Parathyroid adenoma (tissue), 2 donors: ENCODE data around the gene UBAC1.

Source experiments
- H2AFZ ChIP-seq: fragments of 300-600 bp; sonication (generic); one replicate; pipeline ENCODE4 v1.7.0; 2017; ENCODE audit warnings: antibody characterized with exemption, mild to moderate bottlenecking
- H3K27ac ChIP-seq: fragments of 300-600 bp; sonication (generic); one replicate; pipeline ENCODE4 v1.7.0; 2017
- H3K27me3 ChIP-seq: fragments of 300-600 bp; sonication (generic); one replicate; pipeline ENCODE4 v1.7.0; 2017; ENCODE audit warnings: low read length; ENCODE audit not compliant: control insufficient read depth, insufficient read depth
- H3K36me3 ChIP-seq: fragments of 300-600 bp; sonication (generic); one replicate; pipeline ENCODE4 v1.7.0; 2017; ENCODE audit warnings: low read length; ENCODE audit not compliant: control insufficient read depth, insufficient read depth
- H3K4me1 ChIP-seq: fragments of 300-600 bp; sonication (generic); one replicate; pipeline ENCODE4 v1.7.0; 2017; ENCODE audit warnings: control low read depth
- H3K4me2 ChIP-seq: fragments of 300-600 bp; sonication (generic); one replicate; pipeline ENCODE4 v1.7.0; 2017; ENCODE audit warnings: low read length
- H3K4me3 ChIP-seq: fragments of 300-600 bp; sonication (generic); one replicate; pipeline ENCODE4 v1.7.0; 2017; ENCODE audit warnings: low read depth, low read length
- H3K79me2 ChIP-seq: fragments of 300-600 bp; sonication (generic); one replicate; pipeline ENCODE4 v1.7.0; 2017; ENCODE audit warnings: control low read depth
- H3K9ac ChIP-seq: fragments of 300-600 bp; sonication (generic); one replicate; pipeline ENCODE4 v1.7.0; 2017; ENCODE audit warnings: mild to moderate bottlenecking
- H3K9me3 ChIP-seq: fragments of 300-600 bp; sonication (generic); one replicate; pipeline ENCODE4 v1.7.0; 2017; ENCODE audit warnings: low read length; ENCODE audit not compliant: control insufficient read depth
- TF ChIP-seq, protein P1 (sequence below): fragments of 300-600 bp; sonication (generic); IDR thresholded peaks from one replicate; pipeline ENCODE4 v1.7.0; 2017; ENCODE audit warnings: antibody characterized with exemption, mild to moderate bottlenecking
- donor health status: primary hyperparathyroidism.

Gene UBAC1

DNA sequence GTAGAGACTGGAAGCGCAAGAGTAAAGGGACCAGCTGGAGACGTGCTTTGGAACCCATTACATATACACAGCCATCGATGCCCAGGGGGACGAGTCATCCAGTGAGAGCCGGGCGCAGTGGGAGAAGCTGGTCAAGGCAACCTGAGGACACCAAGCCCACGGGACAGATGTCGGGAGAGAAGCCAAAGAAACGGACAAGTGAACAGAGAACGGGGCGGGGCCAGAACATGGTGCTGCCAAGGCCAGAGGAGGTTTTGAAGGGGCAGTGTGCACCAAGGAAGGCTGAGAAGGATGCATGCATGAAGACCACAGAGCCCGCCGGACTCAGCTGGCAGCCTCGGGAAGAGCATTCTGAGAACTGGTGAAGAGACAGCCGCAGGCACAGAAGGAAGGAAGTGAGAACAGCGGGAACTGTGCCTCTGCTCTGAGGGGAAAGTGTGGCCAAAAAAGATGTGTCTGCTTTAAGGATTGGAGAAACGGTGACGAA lies 74.1 kb downstream of the UBAC1 start:
- Histone ChIP-seq H3K4me2 (no peak overlapping the region), H3K36me3 (no peaks in the 10 kb centered on the region), H3K79me2 (peaks cover 36% of the 10 kb centered on the region), H3K27ac (no peak overlapping the region), H3K27me3 (no peaks in the 10 kb centered on the region), H3K4me3 (no peak overlapping the region), H2AFZ (no peak overlapping the region), H3K9ac (no peak overlapping the region), H3K4me1 (no peaks in the 10 kb centered on the region), H3K9me3 (no peaks in the 10 kb centered on the region)
- TF ChIP-seq, protein P1, sequence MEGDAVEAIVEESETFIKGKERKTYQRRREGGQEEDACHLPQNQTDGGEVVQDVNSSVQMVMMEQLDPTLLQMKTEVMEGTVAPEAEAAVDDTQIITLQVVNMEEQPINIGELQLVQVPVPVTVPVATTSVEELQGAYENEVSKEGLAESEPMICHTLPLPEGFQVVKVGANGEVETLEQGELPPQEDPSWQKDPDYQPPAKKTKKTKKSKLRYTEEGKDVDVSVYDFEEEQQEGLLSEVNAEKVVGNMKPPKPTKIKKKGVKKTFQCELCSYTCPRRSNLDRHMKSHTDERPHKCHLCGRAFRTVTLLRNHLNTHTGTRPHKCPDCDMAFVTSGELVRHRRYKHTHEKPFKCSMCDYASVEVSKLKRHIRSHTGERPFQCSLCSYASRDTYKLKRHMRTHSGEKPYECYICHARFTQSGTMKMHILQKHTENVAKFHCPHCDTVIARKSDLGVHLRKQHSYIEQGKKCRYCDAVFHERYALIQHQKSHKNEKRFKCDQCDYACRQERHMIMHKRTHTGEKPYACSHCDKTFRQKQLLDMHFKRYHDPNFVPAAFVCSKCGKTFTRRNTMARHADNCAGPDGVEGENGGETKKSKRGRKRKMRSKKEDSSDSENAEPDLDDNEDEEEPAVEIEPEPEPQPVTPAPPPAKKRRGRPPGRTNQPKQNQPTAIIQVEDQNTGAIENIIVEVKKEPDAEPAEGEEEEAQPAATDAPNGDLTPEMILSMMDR = no peak

DNA sequence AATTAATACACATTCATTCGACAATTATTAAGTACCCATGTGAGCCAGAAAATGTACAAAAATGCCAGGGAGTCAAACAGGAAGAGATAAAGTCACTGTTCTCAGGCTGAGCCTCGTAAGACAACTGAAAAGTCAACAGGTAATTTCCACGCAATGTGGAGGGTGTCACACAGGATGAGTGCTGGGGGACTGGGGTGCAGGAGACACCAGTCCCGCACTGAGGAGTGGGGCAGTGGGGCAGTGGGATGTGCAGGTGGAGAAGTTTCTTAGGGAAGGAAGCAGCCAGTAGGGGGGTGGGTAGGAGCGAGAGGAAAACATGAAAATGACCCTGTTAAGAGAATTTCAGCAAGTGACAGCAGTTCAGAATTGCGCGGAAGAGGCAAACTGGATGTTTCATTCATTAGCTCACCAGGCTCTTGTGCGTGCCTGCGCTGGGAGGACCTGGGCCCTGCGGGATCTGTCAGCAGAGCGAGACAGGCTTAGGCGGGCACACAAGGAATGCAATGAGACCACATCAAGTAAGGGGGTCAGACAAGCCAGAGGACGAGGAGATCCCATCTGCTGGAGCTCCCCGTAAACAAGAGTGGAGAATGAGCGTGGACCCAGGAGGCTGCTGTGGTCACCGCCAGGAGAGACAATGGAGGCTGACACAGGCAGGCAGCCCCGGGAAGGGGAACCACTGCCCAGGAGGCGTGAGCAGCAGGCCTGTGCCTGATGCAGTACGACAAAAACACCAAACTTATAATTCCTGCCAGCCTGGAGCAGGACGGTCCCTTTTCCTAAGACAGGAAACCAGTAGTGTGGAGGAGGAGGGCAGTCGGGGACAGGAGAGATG lies 74.8 kb downstream of the UBAC1 start:
- no peak overlapping the region for H3K9ac ChIP-seq
- H3K36me3 ChIP-seq = no peaks in the 10 kb centered on the region
- H2AFZ ChIP-seq = no peak overlapping the region
- no peak overlapping the region for H3K4me2 ChIP-seq
- H3K9me3 ChIP-seq = no peaks in the 10 kb centered on the region
- no peaks in the 10 kb centered on the region for H3K27me3 ChIP-seq
- TF ChIP-seq, protein P1 = no peak
- no peak overlapping the region for H3K4me3 ChIP-seq
- H3K79me2 ChIP-seq = peaks cover 32% of the 10 kb centered on the region
- no peak overlapping the region for H3K27ac ChIP-seq
- H3K4me1 ChIP-seq = no peaks in the 10 kb centered on the region

DNA sequence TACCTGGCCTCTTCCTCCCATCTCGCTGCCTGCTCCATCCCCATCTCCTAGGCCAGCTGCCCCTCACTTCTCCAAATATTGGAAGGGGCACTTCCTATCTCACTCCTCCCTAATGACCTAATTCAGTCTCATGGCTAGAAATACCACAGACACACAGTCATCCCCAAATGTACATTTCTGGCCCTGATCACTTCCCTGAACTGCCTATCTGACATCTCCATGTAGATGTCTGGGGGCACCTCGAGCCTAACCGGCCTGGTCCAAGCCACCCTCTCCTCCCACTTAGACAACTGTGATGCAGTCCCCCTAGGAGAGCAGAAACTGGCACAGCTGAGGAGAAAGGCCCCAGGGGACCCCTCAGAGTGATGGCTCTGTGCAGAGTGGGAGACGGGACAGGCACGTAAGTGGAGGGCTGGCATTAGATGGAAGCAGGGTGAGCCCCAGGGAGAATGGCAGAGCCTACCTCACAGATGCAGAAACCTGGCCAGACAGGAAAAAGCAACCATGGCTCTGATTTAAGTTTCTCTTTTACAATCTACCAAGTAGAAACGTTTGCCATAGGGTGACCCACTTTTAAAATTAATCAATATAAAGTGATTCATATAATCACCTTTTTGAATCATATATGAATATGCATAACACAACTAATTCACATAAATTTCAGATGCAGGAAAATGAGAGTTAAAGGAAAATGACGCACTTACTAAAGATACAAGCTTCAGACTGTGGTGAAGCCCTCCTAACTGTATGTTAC lies 75.9 kb downstream of the UBAC1 start:
- Histone ChIP-seq H3K9ac (no peak overlapping the region), H3K27ac (no peak overlapping the region), H3K4me2 (no peak overlapping the region), H3K36me3 (no peaks in the 10 kb centered on the region), H3K4me1 (no peaks in the 10 kb centered on the region), H3K9me3 (no peaks in the 10 kb centered on the region), H2AFZ (no peak overlapping the region), H3K4me3 (no peak overlapping the region), H3K79me2 (peaks cover 25% of the 10 kb centered on the region), H3K27me3 (no peaks in the 10 kb centered on the region)
- TF ChIP-seq, protein P1 = no peak

DNA sequence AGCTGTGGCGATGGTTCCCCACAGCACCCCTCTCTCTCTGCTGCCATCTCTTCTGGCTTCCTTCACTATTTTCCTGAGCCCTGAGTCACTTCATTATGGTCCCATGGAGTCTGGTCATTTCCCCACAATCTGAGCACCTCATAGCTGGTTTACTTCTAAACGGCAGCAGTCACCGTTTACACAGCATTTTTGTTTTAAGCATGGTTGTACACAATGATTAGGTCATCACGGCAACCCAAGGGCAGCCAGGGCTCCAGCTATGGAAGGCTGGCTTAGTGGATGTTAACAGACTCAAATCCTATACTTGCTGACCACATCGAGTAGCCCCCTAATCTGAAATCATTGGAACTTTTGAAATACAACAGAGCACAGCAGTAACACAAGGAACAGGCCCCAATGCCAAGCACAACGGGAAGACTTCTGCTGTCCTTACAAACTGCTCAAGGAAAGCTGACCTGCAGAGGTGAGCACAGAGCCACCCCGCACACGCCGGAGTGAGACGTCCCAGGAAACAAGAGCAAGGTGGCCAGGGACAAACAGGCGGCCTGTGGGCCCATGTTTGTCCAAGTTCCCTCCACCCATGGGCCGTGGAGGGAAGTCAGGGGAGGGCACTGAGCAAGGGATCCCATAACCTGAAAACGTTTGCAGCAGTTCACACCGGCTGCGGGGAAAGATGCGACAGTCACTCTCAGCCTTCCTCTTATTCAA lies 76.7 kb downstream of the UBAC1 start:
- no peak overlapping the region for H2AFZ ChIP-seq
- no peak overlapping the region for H3K4me3 ChIP-seq
- H3K36me3 ChIP-seq = no peaks in the 10 kb centered on the region
- H3K9ac ChIP-seq = no peak overlapping the region
- TF ChIP-seq, protein P1 = no peak
- no peaks in the 10 kb centered on the region for H3K4me1 ChIP-seq
- H3K27me3 ChIP-seq = no peaks in the 10 kb centered on the region
- peaks cover 18% of the 10 kb centered on the region for H3K79me2 ChIP-seq
- H3K4me2 ChIP-seq = no peak overlapping the region
- H3K9me3 ChIP-seq = no peaks in the 10 kb centered on the region
- no peak overlapping the region for H3K27ac ChIP-seq
